Measurements from ENCODE around the gene PPP1R7.

GRCh38 chr2:241173557-241173956 is 23.3 kb downstream of the PPP1R7 start:
- TF ChIP-seq POLR2A (IDR thresholded peaks at IDR 0.05) (no peak), CTCF (IDR thresholded peaks at IDR 0.05) (no peak)
